ENCODE data around the gene KRTAP1-5.
"Not testable (repeated sequence)": the region's sequence is repeated elsewhere in the genome, so short reads cannot be mapped to it uniquely, and the experiment has no call there.

KRTAP1-5 gene

GRCh38 chr17:41046735-41047465 lies 19.9 kb upstream of the KRTAP1-5 start, which contains the start of gene KRTAP2-1:
Gene KRTAP2-1 (minus strand): TSS chr17:41047316. CDS start chr17:41047267, 49 bp downstream.
- DNase-seq: not testable (repeated sequence)

DNA sequence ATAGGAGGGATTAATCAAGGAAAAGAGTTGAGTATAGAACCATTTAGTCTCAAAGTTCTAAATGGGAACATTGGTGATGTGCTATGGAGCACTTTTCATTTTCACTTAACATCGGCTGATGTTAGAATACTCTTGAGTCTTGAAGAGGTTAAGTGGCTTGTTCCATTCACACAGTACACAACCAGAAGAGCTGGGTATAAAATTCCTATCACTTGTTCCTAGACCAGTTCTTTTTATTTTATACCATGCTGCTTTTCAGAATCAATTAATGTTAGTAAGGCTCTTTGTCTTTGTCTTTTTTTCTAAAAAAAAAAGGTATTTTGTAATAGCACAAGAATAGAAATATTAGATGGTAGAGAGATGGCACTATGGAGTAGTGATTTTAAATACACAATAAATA lies 15.9 kb upstream of the KRTAP1-5 start:
- no peak for DNase-seq

- not testable (repeated sequence) for DNase-seq
Measured at GRCh38 chr17:41040783-41041571, 14.0 kb upstream of the KRTAP1-5 start, which contains the start of gene KRTAP1-1. Gene KRTAP1-1 (minus strand): TSS chr17:41041450. CDS start chr17:41041397, 53 bp downstream.

GRCh38 chr17:41037853-41038350 lies 10.9 kb upstream of the KRTAP1-5 start:
- DNase-seq: no peak

GRCh38 chr17:41034346-41034935 lies 7.4 kb upstream of the KRTAP1-5 start, which contains the start of gene KRTAP1-3:
Gene KRTAP1-3 (minus strand): TSS chr17:41034874. CDS start chr17:41034821, 53 bp downstream.
- peak; percentile 42 for DNase-seq

DNA sequence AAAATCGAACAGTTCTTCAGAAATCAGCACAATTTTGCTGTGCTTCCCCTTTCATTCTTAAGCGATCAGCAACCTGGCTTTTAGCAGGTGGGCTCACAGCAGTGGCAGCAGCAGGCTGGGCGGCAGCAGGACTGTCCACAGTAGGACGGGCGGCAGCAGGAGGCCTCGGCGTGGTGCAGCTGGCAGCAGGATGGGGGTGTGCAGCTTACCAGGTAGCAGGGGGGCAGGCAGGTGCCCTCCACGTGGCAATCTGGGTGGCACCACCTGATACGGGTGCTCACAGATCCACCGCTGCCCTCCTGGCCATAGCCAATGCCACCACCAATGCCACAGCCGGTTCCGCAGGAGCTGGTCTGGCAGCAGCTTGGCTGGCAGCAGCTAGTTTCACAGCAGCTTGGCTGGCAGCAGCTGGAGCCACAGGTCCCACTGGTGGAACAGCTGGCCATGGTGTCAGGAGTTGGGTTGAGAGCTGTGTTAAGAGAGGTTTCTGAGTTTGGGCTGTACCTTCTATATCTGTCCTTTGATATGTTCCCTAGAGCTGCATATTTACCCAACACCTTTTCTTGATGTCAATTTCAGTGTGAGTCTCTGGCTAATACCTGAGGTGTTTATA lies 2.7 kb upstream of the KRTAP1-5 start, which contains the start of gene KRTAP1-4:
Gene KRTAP1-4 (minus strand): TSS at position 563 of the 613 bp plus-strand sequence. CDS start 117 bp downstream, at position 446.
- no peak for DNase-seq

- no peak for DNase-seq
Measured at GRCh38 chr17:41024697-41025096, 2.3 kb downstream of the KRTAP1-5 start.

DNA sequence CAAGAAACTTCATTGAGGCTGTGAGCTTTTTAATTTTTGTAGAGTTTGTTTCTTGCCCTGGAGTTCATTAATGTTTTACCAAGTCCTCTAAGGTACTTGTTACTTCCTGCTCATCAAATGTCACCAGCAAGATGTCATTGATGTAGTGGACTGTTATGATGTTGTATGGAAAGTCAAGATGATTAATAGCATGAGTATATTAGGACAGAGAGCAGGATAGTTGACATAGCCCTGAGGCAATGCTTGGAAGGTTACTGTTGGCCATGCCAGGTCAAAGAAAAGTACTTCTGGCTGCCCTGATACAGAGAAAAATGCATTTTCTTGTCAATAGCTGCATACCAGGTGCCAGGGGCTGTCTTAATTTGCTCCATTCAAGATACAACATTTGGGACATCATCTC lies 6.7 kb downstream of the KRTAP1-5 start:
- no peak for DNase-seq

DNA sequence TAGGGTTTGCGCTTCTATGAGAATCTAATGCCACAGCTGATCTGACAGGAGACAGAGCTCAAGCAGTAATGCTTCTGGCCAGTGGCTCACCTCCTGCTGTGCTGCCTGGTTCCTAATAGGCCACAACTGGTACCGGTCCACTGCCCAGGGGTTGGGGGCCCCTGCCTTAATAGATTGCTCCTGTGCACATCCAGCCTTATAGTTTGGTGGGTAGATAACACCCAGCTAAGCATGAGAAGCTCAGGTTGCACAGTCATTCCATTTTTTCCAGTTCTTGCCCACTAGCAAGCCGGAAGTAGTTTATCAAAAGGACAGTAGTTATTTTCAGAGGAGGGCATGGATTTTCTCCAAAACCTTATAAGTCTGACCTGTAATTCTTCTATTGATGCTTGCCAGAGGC lies 7.6 kb downstream of the KRTAP1-5 start:
- DNase-seq: no peak

DNA sequence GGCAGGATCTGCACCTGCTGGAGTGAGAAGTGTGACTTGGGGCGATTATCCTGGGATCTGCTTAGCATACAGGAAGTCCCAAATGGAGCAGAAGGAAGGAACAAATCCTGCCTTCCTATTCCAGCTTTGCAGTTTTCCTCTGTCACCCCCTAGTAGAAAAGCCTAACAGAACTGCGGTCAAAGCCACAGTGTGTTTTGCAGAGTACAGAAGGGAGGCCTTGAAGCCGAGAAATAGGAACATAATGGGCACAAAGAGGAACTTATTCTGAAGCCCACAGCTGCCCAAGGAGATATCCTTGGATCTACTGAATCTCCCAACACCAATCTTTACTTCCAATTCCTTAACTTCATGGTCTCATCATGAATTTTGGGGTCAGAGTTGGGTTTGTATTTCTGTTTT lies 8.5 kb downstream of the KRTAP1-5 start:
- no peak for DNase-seq

- DNase-seq: no peak
Measured at GRCh38 chr17:41016578-41017215, 10.3 kb downstream of the KRTAP1-5 start.

DNA sequence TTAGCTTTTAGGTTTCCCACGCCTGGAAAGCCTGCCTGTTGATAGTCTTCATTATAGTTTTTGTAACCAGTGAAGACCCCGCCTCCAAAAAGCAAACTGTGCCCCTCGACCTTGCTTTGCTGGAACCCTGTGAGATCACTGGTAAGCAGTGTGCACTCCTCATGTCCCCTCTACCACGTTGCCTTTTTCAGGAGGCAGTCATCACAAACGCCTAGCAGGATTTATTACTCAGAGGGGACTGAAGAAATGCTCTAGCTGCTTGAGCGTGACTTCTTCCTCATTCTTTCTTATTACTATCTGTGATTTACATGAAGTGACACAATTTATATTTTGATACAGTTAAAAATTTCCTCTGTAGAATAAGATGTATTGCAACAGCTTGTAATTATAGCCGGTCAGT lies 11.6 kb downstream of the KRTAP1-5 start:
- DNase-seq: no peak

GRCh38 chr17:41013606-41014005 lies 13.4 kb downstream of the KRTAP1-5 start:
- DNase-seq: no peak

DNA sequence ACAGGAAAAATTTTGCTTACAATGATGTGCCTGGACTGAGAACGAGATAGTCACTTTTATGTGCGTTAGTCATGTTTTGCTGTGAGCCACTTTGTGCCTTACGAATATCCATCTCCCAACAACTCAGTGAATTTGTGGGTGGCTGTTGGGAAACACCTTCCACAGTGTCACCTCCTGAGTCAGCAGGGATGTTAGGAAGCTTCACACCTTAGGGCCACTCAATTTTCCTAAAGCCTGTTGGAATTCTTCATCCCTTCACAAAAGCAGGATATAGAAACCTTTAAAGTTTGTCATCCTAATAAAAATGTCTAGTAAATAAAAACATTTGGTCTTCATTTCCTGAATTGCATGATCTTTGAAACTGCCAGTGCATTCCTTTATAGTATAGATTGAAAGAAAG lies 13.8 kb downstream of the KRTAP1-5 start:
- no peak for DNase-seq

- DNase-seq: peak; percentile 39
Measured at GRCh38 chr17:41012326-41013120, 14.5 kb downstream of the KRTAP1-5 start.

DNA sequence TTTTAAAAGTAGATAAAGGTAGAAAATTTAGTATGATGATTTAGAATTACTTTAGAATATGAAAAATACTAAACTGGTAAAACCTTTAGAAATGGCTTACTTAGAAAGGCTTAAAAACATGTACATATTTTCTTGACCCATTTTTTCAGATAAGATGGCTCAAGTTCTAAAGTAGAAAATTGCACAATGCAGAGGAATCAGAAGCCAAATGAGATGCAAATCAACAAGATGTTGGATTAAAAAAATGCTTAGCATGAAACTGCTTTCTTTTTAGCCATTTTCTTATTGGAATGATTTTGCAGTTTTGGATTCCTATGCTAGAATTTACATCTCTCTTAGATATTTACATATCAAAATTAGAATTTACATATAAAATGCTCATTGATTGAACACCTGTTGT lies 16.6 kb downstream of the KRTAP1-5 start:
- DNase-seq: no peak

DNA sequence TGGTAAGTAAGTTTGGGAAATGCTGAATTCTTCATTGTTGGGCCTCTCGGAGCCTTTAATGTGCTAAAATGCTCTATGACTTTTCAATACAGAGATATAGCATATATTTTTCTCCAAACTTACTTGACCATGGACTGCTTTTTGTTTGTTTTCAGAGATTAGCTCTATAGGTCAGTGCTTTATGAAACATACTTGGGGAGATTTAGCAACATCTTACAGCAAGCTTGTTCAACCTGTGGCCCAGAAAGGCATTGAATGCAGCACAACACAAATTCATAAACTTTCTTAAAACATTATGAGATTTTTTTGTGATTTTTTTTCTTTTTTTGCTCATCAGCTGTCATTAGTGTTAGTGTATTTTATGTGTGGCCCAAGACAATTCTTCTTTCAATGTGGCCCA lies 17.1 kb downstream of the KRTAP1-5 start:
- no peak for DNase-seq

DNA sequence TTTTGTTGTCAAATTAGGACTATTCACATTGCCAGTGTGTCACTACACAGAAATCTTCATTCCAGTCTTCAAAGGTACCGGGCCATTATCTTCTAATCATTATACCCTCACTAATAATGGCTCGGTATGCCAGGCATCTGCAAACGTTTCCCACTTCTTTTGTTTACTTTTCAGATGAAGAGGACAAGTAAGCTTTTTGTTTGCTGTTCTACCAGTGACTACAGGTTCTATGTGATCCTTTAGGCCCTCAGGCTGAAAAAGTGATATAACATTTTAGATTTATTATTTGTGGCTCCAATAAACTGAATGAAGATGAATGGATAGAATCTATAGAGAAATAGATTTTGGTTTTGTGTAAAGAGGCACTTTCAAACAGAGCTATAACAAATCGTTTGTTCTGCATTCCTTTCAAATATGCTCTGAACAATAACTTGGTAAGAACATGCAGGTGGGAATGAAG lies 17.7 kb downstream of the KRTAP1-5 start:
- peak; percentile 87 for DNase-seq

DNA sequence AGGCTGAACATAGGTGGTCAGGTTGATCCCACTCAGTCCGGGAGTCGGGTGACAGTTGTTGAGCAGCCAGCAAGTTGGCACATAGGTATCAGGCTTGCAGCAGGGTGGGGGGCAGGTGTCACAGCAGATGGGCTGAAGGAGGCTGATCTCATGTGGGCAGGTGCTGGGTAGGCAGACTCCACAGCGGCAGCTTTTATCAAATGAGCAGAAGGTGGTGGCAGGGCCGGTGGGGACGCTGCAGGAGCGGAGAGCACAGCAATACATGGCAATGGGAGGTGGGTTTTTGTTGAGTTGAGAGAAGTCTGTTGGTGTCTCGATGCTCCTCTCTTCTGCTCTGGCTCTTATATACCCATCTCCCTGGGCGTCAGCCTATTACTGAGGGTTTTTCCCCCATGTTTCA lies 18.2 kb downstream of the KRTAP1-5 start, which contains the start of gene KRTAP3-1:
Gene KRTAP3-1 (minus strand): TSS at position 318 of the 400 bp plus-strand sequence. CDS start 54 bp downstream, at position 264.
- peak; percentile 90 for DNase-seq

DNA sequence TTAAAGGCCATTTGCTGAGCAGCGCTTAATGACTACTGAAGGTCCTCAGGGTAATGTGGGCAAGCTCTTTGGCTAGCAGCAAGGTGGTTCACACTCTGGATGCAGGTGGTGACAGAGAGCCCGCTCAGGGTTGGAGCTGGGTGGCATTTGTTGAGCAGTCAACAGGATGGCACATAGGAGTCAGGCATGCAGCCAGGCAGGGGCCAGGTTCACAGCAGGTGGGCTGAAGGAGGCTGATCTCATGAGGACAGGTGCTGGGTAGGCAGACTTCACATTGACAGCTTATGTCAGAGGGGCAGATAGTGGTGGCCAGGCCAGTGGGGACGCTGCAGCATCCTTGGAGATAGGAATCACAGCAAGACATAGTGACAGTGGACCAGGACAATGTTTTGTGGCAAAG lies 22.6 kb downstream of the KRTAP1-5 start:
- DNase-seq: peak; percentile 65

GRCh38 chr17:41003926-41004325 lies 23.1 kb downstream of the KRTAP1-5 start:
- no peak for DNase-seq
